ENCODE measurements around the gene FXYD7.

The FXYD7 gene

DNA sequence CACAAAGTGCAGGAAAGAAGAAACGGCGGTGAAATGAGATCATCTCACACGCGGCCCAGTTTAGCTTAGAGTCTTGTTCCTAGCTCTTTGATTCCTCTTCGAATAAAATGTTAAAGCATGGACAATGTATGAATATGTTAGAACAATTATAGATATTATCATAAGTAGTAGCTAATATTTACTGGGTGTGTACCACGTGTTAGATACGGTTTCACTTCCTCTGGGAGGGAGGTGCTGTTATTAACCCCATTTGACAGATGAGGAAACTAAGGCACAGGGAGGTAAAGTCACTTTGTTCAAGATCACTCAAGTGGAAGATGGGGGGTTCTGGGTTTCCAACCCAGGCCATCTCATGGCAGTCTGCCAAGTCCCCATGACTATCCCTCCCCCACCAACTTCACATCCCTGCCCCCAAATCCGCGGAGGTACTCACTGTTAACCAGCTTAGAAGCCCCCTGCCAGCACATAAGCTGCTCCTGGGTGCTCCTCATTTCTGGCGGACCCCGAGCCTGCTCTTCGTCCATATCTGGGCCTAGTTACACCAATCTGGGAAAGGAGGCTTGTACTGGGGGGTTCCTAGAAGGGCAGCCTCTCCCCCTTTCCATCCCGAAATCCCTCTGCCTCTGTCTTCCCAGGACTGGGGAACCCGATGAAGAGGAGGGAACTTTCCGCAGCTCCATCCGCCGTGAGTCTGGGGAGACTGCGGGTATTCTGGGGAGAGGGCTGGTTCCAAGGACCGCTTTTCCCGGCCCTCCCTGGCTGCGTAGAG, 1.0 kb upstream of the FXYD7 start:
- DNase-seq (ENCODE audit: low read depth) = no peak
- TF ChIP-seq, protein P1, sequence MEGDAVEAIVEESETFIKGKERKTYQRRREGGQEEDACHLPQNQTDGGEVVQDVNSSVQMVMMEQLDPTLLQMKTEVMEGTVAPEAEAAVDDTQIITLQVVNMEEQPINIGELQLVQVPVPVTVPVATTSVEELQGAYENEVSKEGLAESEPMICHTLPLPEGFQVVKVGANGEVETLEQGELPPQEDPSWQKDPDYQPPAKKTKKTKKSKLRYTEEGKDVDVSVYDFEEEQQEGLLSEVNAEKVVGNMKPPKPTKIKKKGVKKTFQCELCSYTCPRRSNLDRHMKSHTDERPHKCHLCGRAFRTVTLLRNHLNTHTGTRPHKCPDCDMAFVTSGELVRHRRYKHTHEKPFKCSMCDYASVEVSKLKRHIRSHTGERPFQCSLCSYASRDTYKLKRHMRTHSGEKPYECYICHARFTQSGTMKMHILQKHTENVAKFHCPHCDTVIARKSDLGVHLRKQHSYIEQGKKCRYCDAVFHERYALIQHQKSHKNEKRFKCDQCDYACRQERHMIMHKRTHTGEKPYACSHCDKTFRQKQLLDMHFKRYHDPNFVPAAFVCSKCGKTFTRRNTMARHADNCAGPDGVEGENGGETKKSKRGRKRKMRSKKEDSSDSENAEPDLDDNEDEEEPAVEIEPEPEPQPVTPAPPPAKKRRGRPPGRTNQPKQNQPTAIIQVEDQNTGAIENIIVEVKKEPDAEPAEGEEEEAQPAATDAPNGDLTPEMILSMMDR (IDR thresholded peaks at IDR 0.05; ENCODE audit: low read depth, low read length, missing control alignments) = no peak
- H3K4me3 ChIP-seq (ENCODE audit: low read depth, low read length) = peak overlapping the region; percentile 16

DNA sequence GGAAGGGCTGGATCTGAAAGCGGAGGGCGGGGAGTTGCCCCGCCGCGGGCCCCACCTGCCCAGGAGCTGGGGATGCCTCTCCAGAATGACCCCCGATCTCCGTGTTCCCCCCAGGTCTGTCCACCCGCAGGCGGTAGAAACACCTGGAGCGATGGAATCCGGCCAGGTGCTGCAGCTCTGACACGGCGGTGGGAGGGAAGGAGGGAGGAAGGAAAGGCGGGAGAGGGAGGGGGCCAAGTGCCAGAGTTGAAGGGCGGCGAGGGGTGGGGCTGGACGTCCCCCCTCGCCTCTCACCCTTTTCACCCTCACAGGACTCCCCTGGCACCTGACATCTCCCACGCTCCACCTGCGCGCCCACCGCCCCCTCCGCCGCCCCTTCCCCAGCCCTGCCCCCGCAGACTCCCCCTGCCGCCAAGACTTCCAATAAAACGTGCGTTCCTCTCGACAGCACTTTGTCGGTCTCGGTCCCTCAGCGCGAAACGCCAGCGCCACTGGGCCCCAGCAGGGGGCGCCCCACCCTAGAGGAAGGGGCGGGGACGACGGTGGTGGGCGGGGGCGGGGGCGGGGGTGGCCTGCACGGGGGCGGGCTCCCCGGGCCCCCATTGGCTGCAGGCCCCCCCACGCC, 337 bp upstream of the FXYD7 start:
- no peak overlapping the region for H3K4me3 ChIP-seq (ENCODE audit: low read depth, low read length)
- no peak for DNase-seq (ENCODE audit: low read depth)
- TF ChIP-seq, protein P1 (IDR thresholded peaks at IDR 0.05; ENCODE audit: low read depth, low read length, missing control alignments) = peak; percentile 46

DNA sequence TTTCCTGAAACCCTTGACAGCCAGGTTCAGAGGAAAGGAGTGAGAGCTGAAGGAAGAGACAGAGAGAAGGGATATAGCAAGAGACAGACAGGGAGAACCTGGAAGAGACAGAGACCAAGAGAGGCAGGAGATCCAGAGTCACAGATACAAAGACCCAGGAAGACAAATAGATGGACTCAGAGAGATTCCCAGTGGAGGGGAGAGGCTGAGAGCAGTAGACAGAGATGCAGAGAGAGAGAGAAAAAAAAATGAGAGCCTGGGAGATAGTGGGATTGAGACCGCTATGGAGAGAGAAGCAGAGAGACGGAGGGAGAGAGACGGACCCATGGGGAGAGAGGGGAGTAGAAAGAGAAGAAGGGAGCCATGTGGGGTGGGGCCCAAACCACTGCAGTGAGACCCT, 763 bp downstream of the FXYD7 start:
- TF ChIP-seq, protein P1 (IDR thresholded peaks at IDR 0.05; ENCODE audit: low read depth, low read length, missing control alignments) = no peak
- H3K4me3 ChIP-seq (ENCODE audit: low read depth, low read length) = no peak overlapping the region
- no peak for DNase-seq (ENCODE audit: low read depth)

DNA sequence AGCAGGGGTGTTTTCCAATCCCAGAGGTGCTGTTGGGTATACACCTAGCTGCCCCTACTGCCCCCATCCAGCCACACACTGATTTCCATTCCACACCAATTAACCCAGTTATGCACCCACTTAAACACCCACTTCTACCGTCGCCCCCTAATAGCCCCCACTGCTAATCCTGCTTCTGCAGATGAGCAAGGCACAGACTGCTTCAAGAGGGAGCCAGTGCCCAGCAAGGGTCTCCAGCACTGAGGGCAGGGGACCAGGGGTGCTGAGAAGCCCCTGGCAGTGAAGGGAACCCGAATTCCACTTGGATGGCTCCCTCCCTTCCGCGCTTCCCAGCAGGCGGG, 1.2 kb downstream of the FXYD7 start:
- no peak overlapping the region for H3K4me3 ChIP-seq (ENCODE audit: low read depth, low read length)
- DNase-seq (ENCODE audit: low read depth) = no peak
- TF ChIP-seq, protein P1 (IDR thresholded peaks at IDR 0.05; ENCODE audit: low read depth, low read length, missing control alignments) = no peak

DNA sequence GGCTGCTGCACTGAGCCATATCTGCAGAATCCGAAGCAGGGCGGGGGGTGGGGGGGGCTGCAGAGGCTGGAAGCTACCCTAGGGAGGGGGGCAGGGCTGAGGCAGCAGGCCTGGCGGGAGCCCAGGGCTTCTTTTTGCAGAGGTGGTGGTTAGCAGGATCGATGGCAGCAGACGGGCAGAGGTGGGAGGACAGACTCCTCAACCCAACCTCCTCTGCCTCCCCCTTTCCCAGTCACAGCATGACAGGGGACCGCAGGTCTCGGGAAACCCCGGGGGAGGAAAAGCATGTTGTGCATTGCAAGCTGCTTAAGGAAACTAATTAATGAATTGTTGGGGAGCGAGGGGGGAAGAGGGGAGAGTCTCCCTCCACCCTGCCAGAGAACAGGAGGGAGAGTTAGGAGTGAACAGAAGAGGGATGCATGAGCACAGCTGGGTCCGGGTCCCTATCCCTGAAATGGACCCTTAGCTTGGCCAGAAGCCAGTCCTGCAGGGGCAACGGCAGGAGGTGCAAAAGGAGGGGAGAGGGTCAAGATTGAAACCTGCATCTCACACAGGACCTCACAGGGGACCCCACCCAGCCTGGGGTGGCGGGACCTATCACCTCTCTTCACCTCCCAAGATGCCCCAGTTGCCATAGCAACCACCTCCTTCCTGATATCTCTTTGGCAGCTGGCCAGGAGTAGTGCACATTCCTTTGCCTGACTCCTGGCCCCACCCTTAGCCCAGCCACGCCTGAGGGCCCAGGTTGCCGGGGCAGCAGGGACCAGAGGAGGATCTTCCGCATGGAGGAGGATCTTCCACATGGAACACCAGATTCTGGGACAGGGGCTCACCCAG, 1.8 kb downstream of the FXYD7 start:
- TF ChIP-seq, protein P1 (IDR thresholded peaks at IDR 0.05; ENCODE audit: low read depth, low read length, missing control alignments) = no peak
- DNase-seq (ENCODE audit: low read depth) = no peak
- no peak overlapping the region for H3K4me3 ChIP-seq (ENCODE audit: low read depth, low read length)

DNA sequence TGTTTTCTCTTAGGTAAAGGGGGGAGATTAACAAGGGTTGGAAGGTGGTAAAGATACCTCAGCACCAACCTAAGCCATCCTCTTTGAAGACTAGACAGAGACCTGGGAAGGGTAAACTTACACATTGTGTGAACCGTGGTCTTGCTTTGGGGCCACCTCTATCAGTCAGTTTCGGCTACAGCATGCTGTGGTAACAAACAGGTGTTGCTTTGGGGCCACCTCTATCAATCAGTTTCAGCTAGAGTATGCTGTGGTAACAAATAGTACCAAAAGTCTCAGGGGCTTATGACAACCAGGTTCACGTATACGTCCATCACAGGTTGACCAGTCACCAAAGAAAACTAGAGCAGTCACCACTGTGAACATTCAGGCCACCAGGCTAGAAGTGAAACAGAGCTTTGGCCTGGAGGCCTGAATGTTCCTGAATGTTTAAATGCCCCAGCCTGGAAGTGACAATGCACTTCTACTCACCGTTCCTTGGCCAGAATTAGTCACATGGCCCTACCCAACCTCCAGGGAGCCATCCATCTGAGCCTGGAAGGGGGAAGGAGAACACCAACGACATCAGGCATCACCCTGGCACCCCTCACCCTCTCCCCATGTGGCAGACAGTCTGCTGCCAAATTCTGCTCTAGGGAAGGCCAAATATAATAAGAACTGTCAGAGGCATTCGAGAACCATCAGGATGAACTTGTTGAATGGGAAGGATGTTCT, 3.8 kb downstream of the FXYD7 start:
- no peak overlapping the region for H3K4me3 ChIP-seq (ENCODE audit: low read depth, low read length)
- DNase-seq (ENCODE audit: low read depth) = no peak
- TF ChIP-seq, protein P1 (IDR thresholded peaks at IDR 0.05; ENCODE audit: low read depth, low read length, missing control alignments) = no peak

Data from GM12864 (cell line).